PC-9 (cell line): ENCODE results near the gene VANGL2. TPM values are rescaled to one million over a fixed set of nuclear protein-coding genes. Genes with fewer than 3 reads are reported as not detected.

Experiments used
- BruUV-seq: library from RNA; stranded (reverse); fragments of 400-500 nt; replicated peaks from 2 replicates; lab custom pipeline; 2021; lab: Mats Ljungman, UMichigan
- CTCF ChIA-PET: fragments of 300-600 bp; sonication (Branson Sonifier 250); formaldehyde crosslinking; loops from one replicate; lab custom pipeline; 2022; ENCODE audit warnings: antibody characterized with exemption; lab: Charles Lee
- POLR2A ChIA-PET: fragments of 300-600 bp; sonication (Branson Sonifier 250); formaldehyde crosslinking; loops from one replicate; lab custom pipeline; 2022; ENCODE audit warnings: antibody characterized with exemption; ENCODE audit not compliant: unreplicated experiment; lab: Charles Lee
- DNase-seq, 2 experiments: peaks; one replicate each; pipeline versions ENCODE4 v3.0.0 to v3.0.0-alpha.2; 2015 to 2022; ENCODE audit warnings: mixed read lengths in 1 of 2
- H2AFZ ChIP-seq: fragments of 200-600 bp; sonication (generic); 2 replicates; pipeline ENCODE4 v1.8.1; 2017; ENCODE audit warnings: antibody characterized with exemption
- H3F3A ChIP-seq: fragments of 200-600 bp; sonication (generic); 2 replicates; pipeline ENCODE4 v1.8.1; 2017; ENCODE audit warnings: antibody characterized with exemption, mild to moderate bottlenecking, low read depth; ENCODE audit not compliant: insufficient read depth
- H3K27ac ChIP-seq: fragments of 200-600 bp; sonication (generic); 2 replicates; pipeline ENCODE4 v1.6.1; 2016; ENCODE audit warnings: mixed run types
- H3K27me3 ChIP-seq: fragments of 200-600 bp; sonication (generic); 2 replicates; pipeline ENCODE4 v1.6.1; 2016; ENCODE audit warnings: low read depth, mixed run types; ENCODE audit not compliant: insufficient read depth
- H3K36me3 ChIP-seq: fragments of 200-600 bp; sonication (generic); 2 replicates; pipeline ENCODE4 v1.6.1; 2016; ENCODE audit warnings: low read depth, mixed run types
- H3K4me1 ChIP-seq: fragments of 200-600 bp; sonication (generic); replicated peaks from 2 replicates; pipeline ENCODE4 v1.6.1; 2016; ENCODE audit warnings: mixed run types; ENCODE audit not compliant: insufficient read depth
- H3K4me2 ChIP-seq: fragments of 200-600 bp; sonication (generic); 2 replicates; pipeline ENCODE4 v1.6.1; 2017; ENCODE audit warnings: mixed run types
- H3K4me3 ChIP-seq: fragments of 200-600 bp; sonication (generic); 2 replicates; pipeline ENCODE4 v1.6.1; 2016; ENCODE audit warnings: mixed run types
- H3K79me2 ChIP-seq: fragments of 200-600 bp; sonication (generic); 2 replicates; pipeline ENCODE4 v1.6.1; 2017; ENCODE audit warnings: low read depth, mixed run types
- H3K9me2 ChIP-seq: fragments of 200-600 bp; sonication (generic); 2 replicates; pipeline ENCODE4 v1.8.1; 2017; ENCODE audit warnings: mild to moderate bottlenecking; ENCODE audit not compliant: insufficient read depth
- H3K9me3 ChIP-seq: fragments of 200-600 bp; sonication (generic); 2 replicates; pipeline ENCODE4 v1.8.1; 2016; ENCODE audit warnings: low read depth; ENCODE audit not compliant: insufficient read depth
- H4K20me1 ChIP-seq: fragments of 200-600 bp; sonication (generic); 2 replicates; pipeline ENCODE4 v1.8.1; 2017; ENCODE audit not compliant: insufficient read depth
- CTCF ChIP-seq: fragments of 200-600 bp; sonication (generic); conservative IDR thresholded peaks from 2 replicates; pipeline ENCODE4 v1.6.1; 2017; ENCODE audit warnings: mixed run types, antibody characterized with exemption, mild to moderate bottlenecking, moderate library complexity
- EZH2 ChIP-seq: fragments of 200-600 bp; sonication (generic); IDR thresholded peaks from 2 replicates; pipeline ENCODE4 v1.8.0; 2017; ENCODE audit warnings: antibody characterized with exemption, low read depth
- intact Hi-C: fragments of 100-400 bp; cut with micrococcal nuclease; formaldehyde crosslinking; loops from one replicate; pipeline ENCODE4 v1.10.0; 2022; ENCODE audit not compliant: unreplicated experiment
- total RNA-seq: library from RNA; stranded (reverse); gene quantifications from 2 replicates; pipeline ENCODE4 v1.2.3, GENCODE V29; 2021

VANGL2 gene
- total RNA-seq, 1 experiment from 2014 or later, result 12.4 TPM

DNA sequence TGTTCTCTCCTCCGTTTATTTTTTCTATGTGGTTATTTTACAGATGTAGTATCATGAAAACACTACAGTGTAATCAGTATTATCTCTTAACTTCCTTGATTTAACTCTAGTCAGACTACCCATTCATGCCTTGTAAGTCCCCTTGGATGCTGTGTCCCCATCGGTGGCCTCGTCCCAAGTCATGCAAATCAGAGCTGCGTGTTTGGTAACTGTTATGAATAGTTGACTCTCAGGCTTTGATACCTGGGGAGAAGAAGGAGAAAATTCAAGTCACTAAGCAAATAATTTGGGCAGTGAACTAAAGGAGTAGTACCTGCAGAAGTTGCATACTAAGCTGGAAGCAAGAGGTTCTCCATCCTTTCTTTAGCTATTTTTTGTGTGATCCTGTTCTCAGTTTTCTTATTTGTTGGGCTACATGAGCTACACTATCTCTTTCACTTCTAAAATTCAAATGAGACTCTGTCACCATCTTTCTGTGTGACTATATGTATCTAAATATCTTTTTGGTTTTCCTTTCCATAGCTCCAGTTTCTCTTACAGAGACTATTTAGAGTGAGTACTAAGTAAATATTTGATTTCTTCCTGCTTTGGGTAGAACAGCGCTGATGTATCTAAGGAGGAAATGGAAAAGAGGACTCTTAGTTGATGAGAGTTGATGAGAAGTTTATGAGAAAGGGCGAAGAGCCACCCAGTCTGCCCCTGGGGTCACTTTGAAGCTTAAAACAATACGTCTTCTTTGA is 50.9 kb downstream of the VANGL2 start:
- no peak overlapping the region for H3K4me2 ChIP-seq
- H3K9me2 ChIP-seq, result no peaks in the 10 kb centered on the region
- no peaks in the 10 kb centered on the region for H3K79me2 ChIP-seq
- H3K4me3 ChIP-seq, result no peak overlapping the region
- H3K27me3 ChIP-seq, result peaks cover 55% of the 10 kb centered on the region
- no peak for DNase-seq
- TF ChIP-seq CTCF, result no peak
- no peak for TF ChIP-seq EZH2
- POLR2A ChIA-PET, result no interaction called here
- H3K9me3 ChIP-seq, result no peaks in the 10 kb centered on the region
- CTCF ChIA-PET, result interaction anchor here (0.6 kb wide), 1 partner anchor 43 kb away, joined by 3 read pairs; no protein-coding TSS in a partner anchor
- H4K20me1 ChIP-seq, result no peaks in the 10 kb centered on the region
- no peaks in the 10 kb centered on the region for H3K4me1 ChIP-seq
- no peak overlapping the region for H2AFZ ChIP-seq
- H3K27ac ChIP-seq, result no peak overlapping the region
- intact Hi-C loops, result no loop called here
- H3K36me3 ChIP-seq, result no peaks in the 10 kb centered on the region
- H3F3A ChIP-seq, result no peaks in the 10 kb centered on the region
- no TSS peak for BruUV-seq

DNA sequence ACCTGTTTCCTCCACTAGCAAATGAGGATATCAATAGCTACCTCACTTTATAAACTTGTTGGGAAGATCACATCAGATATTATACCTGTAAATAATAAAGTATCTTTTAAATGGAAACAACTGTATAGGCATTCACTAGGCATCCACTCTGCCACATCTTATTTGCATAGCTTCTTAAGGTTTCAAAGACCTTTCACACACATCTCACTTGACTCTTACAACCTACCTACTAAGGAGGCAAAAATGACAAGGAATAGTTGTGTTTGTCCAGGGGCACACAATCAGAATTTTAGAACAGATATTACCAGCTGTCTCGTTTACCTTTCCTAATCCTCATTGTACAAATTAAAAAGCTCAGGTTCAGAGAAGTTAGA is 51.5 kb downstream of the VANGL2 start:
- CTCF ChIA-PET, result interaction anchor here (0.6 kb wide), 1 partner anchor 43 kb away, joined by 3 read pairs; no protein-coding TSS in a partner anchor
- no TSS peak for BruUV-seq
- no peaks in the 10 kb centered on the region for H3K79me2 ChIP-seq
- peaks cover 60% of the 10 kb centered on the region for H3K27me3 ChIP-seq
- no peaks in the 10 kb centered on the region for H3K36me3 ChIP-seq
- TF ChIP-seq CTCF, result no peak
- TF ChIP-seq EZH2, result no peak
- no peaks in the 10 kb centered on the region for H3K9me2 ChIP-seq
- no peak overlapping the region for H3K4me3 ChIP-seq
- H3K4me2 ChIP-seq, result no peak overlapping the region
- intact Hi-C loops, result no loop called here
- POLR2A ChIA-PET, result no interaction called here
- H3F3A ChIP-seq, result no peaks in the 10 kb centered on the region
- H3K27ac ChIP-seq, result no peak overlapping the region
- H2AFZ ChIP-seq, result no peak overlapping the region
- no peaks in the 10 kb centered on the region for H3K4me1 ChIP-seq
- DNase-seq, result no peak
- no peaks in the 10 kb centered on the region for H3K9me3 ChIP-seq
- no peaks in the 10 kb centered on the region for H4K20me1 ChIP-seq

DNA sequence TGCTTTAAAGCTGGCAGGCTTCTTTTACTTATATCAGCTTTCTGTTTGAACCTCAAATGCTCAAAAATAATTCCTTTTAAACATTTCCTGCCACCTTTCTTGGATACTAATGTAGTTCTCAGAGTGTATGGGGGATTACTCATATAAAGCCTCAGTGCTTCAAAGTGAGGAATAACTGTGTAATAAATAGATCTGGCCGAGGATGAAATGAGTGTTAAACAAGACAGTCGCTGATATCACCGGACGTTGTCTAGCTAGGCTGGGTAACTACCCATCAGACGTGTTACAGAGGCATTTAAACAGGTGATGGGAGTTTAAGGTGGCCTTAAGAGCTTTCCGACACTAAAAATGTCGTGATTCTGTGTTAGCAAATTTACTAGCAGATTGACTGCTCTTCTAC is 53.1 kb downstream of the VANGL2 start:
- no TSS peak for BruUV-seq
- TF ChIP-seq EZH2, result no peak
- Histone ChIP-seq H3K4me1 (no peaks in the 10 kb centered on the region), H3K79me2 (no peaks in the 10 kb centered on the region), H3K27ac (no peak overlapping the region), H3K36me3 (no peaks in the 10 kb centered on the region), H2AFZ (no peak overlapping the region), H3K4me3 (no peak overlapping the region), H3F3A (no peaks in the 10 kb centered on the region), H3K4me2 (no peak overlapping the region), H3K27me3 (peaks cover 73% of the 10 kb centered on the region), H3K9me3 (no peaks in the 10 kb centered on the region), H4K20me1 (no peaks in the 10 kb centered on the region), H3K9me2 (no peaks in the 10 kb centered on the region)
- ChIA-PET POLR2A (no interaction called here), CTCF (no interaction called here)
- no peak for DNase-seq
- intact Hi-C loops, result no loop called here
